ENCODE measurements around the gene ACTL8.
A peak's percentile ranks its signal among the peaks of the same experiment; 100 is the strongest.

ACTL8 gene

DNA sequence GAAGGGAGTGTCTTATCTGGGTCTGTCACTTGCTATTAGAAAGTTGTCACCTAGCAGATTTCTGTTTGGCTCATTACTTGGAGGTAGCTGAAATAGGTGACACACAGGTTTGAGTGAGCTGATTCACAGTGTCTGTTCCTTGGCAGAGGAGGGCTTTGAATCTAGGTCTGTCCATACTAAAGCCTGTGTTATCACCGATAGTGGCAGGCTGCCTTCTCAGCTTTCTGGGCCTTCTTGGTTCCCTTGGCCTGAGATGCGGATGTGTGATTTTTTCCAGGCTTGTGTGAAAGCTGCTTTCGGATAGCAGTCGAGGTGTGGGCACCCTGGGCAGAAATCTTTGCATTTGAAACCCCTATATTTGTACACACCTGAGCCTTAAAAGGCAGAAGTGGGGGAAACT, 73.9 kb downstream of the ACTL8 start:
- Histone ChIP-seq H3K27me3 (replicated peaks in 2 of 5; ENCODE audit: control insufficient read depth in 4 of 5, insufficient read depth in 5 of 5, low read length in 4 of 5) (peaks cover 0 to 19% (median 5%) of the 10 kb centered on the region in 5 experiments), H3K4me3 (ENCODE audit: control insufficient read depth in 1 of 7, extremely low read depth in 1 of 7, insufficient read depth in 4 of 7, low read depth in 2 of 7, low read length in 6 of 7) (no peak overlapping the region), H3K27ac (ENCODE audit: insufficient read depth in 1 of 2, low read depth in 1 of 2, low read length in 2 of 2, poor library complexity in 1 of 2, severe bottlenecking in 2 of 2) (no peak overlapping the region), H3K9me3 (ENCODE audit: control extremely low read depth in 1 of 5, control insufficient read depth in 4 of 5, insufficient read depth in 2 of 5, low read depth in 1 of 5, low read length in 4 of 5) (no peaks in the 10 kb centered on the region), H3K36me3 (ENCODE audit: control insufficient read depth in 4 of 4, insufficient read depth in 4 of 4, low read length in 3 of 4) (no peaks in the 10 kb centered on the region), H3K4me1 (ENCODE audit: control extremely low read depth in 1 of 4, control insufficient read depth in 4 of 4, insufficient read depth in 4 of 4, low read length in 3 of 4) (no peaks in the 10 kb centered on the region)
- 20% methylated on average over 1 of the region's 4 CpGs for WGBS (ENCODE audit: insufficient coverage)
- POLR2A ChIA-PET, result no interaction called here
- CTCF ChIA-PET, result interaction anchor here (1.7 to 2.8 kb wide), 2 partner anchors 168 to 171 kb away, joined by 4 to 25 read pairs; no protein-coding TSS in a partner anchor
- DNase-seq, result no peak

DNA sequence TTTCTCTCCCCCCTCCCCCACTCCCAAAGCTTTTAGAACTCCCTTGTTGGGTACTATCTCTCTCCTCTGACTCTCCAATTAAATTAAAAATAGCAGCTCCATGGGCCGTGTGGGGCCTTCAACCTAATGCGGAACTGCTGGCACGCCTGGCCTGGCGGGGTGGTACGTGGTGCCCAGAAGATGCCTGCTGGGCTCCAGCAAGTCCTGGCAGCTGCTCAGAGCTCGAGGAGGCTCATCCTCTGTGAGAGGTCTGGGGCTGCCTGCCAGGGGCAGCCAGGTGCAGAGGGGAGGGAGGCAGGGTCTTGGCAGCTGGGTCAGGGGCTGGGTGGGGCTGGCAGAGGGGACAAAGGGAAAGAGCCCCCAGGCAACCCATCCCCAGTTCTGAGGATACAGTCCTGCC, 74.4 kb downstream of the ACTL8 start:
- ChIA-PET POLR2A (no interaction called here), CTCF (interaction anchor here (1.7 to 2.8 kb wide), 2 partner anchors 168 to 171 kb away, joined by 4 to 25 read pairs; no protein-coding TSS in a partner anchor)
- Histone ChIP-seq H3K4me3 (ENCODE audit: control insufficient read depth in 1 of 7, extremely low read depth in 1 of 7, insufficient read depth in 4 of 7, low read depth in 2 of 7, low read length in 6 of 7) (no peak overlapping the region), H3K27ac (ENCODE audit: insufficient read depth in 1 of 2, low read depth in 1 of 2, low read length in 2 of 2, poor library complexity in 1 of 2, severe bottlenecking in 2 of 2) (no peak overlapping the region), H3K27me3 (replicated peaks in 2 of 5; ENCODE audit: control insufficient read depth in 4 of 5, insufficient read depth in 5 of 5, low read length in 4 of 5) (peaks cover 0 to 25% (median 5%) of the 10 kb centered on the region in 5 experiments), H3K9me3 (ENCODE audit: control extremely low read depth in 1 of 5, control insufficient read depth in 4 of 5, insufficient read depth in 2 of 5, low read depth in 1 of 5, low read length in 4 of 5) (no peaks in the 10 kb centered on the region), H3K36me3 (ENCODE audit: control insufficient read depth in 4 of 4, insufficient read depth in 4 of 4, low read length in 3 of 4) (no peaks in the 10 kb centered on the region), H3K4me1 (ENCODE audit: control extremely low read depth in 1 of 4, control insufficient read depth in 4 of 4, insufficient read depth in 4 of 4, low read length in 3 of 4) (no peaks in the 10 kb centered on the region)
- no peak for DNase-seq
- 84% methylated on average over 6 of the region's 6 CpGs for WGBS (ENCODE audit: insufficient coverage)

- CTCF ChIA-PET, result interaction anchor here (0.6 kb wide), 1 partner anchor 9 kb away, joined by 3 read pairs; no protein-coding TSS in a partner anchor
- WGBS (ENCODE audit: insufficient coverage), result 46% methylated on average over 6 of the region's 7 CpGs
These were observed 76.5 kb downstream of the ACTL8 start for GRCh38 chr1:17831597-17831996.

GRCh38 chr1:17833661-17834501, 78.7 kb downstream of the ACTL8 start:
- WGBS (ENCODE audit: insufficient coverage), result 91% methylated on average over 9 of the region's 15 CpGs
- no peaks in the 10 kb centered on the region for H3K36me3 ChIP-seq (ENCODE audit: control insufficient read depth in 4 of 4, insufficient read depth in 4 of 4, low read length in 3 of 4)
- no peak for DNase-seq
- no peaks in the 10 kb centered on the region for H3K4me1 ChIP-seq (ENCODE audit: control extremely low read depth in 1 of 4, control insufficient read depth in 4 of 4, insufficient read depth in 4 of 4, low read length in 3 of 4)
- no peak overlapping the region for H3K27ac ChIP-seq (ENCODE audit: insufficient read depth in 1 of 2, low read depth in 1 of 2, low read length in 2 of 2, poor library complexity in 1 of 2, severe bottlenecking in 2 of 2)
- no peaks in the 10 kb centered on the region for H3K9me3 ChIP-seq (ENCODE audit: control extremely low read depth in 1 of 5, control insufficient read depth in 4 of 5, insufficient read depth in 2 of 5, low read depth in 1 of 5, low read length in 4 of 5)
- peaks cover 0 to 43% (median 0%) of the 10 kb centered on the region in 5 experiments for H3K27me3 ChIP-seq (replicated peaks in 2 of 5; ENCODE audit: control insufficient read depth in 4 of 5, insufficient read depth in 5 of 5, low read length in 4 of 5)
- ChIA-PET CTCF (interaction anchor here (1.2 kb wide), 1 partner anchor 181 kb away, joined by 3 read pairs; no protein-coding TSS in a partner anchor), POLR2A (no interaction called here)
- no peak overlapping the region for H3K4me3 ChIP-seq (ENCODE audit: control insufficient read depth in 1 of 7, extremely low read depth in 1 of 7, insufficient read depth in 4 of 7, low read depth in 2 of 7, low read length in 6 of 7)

More at GRCh38 chr1:17831597-17831996, 76.5 kb downstream of the ACTL8 start:
- H3K36me3 ChIP-seq (ENCODE audit: control insufficient read depth in 4 of 4, insufficient read depth in 4 of 4, low read length in 3 of 4), result no peaks in the 10 kb centered on the region
- H3K27me3 ChIP-seq (replicated peaks in 2 of 5; ENCODE audit: control insufficient read depth in 4 of 5, insufficient read depth in 5 of 5, low read length in 4 of 5), result peaks cover 0 to 35% (median 3%) of the 10 kb centered on the region in 5 experiments
- no peak overlapping the region for H3K4me3 ChIP-seq (ENCODE audit: control insufficient read depth in 1 of 7, extremely low read depth in 1 of 7, insufficient read depth in 4 of 7, low read depth in 2 of 7, low read length in 6 of 7)
- no peak overlapping the region for H3K27ac ChIP-seq (ENCODE audit: insufficient read depth in 1 of 2, low read depth in 1 of 2, low read length in 2 of 2, poor library complexity in 1 of 2, severe bottlenecking in 2 of 2)
- POLR2A ChIA-PET, result no interaction called here
- H3K9me3 ChIP-seq (ENCODE audit: control extremely low read depth in 1 of 5, control insufficient read depth in 4 of 5, insufficient read depth in 2 of 5, low read depth in 1 of 5, low read length in 4 of 5), result no peaks in the 10 kb centered on the region
- peak; percentile 25 to 62 (median 53) for DNase-seq
- H3K4me1 ChIP-seq (ENCODE audit: control extremely low read depth in 1 of 4, control insufficient read depth in 4 of 4, insufficient read depth in 4 of 4, low read length in 3 of 4), result no peaks in the 10 kb centered on the region

DNA sequence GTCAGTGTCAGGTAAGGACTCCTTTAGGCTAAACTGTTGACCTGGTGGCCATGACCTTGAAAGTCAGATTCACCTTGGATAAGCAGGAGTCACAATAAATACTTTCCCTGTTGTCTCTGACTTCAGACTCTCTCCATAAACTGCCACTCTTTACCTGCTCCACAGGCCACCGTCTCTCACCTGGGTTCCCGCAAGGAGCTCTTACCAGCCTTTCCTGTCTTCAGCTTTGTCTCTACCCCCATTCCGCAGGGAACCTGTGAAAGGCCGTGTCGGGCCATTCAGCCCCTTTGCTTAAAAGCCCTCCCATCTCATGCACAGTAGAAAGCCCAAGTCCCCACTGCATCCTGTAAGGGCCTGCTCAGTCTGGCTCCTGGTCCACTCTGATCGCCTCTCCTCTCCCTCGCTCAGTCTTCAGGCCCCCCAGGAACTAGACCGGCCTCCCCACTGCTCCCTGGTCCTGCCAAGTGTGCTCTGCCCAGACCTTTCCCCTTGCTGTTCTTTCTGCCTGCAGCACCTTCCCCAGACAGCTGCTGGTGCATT, 79.5 kb downstream of the ACTL8 start:
- 53% methylated on average over 5 of the region's 8 CpGs for WGBS (ENCODE audit: insufficient coverage)
- Histone ChIP-seq H3K27ac (ENCODE audit: insufficient read depth in 1 of 2, low read depth in 1 of 2, low read length in 2 of 2, poor library complexity in 1 of 2, severe bottlenecking in 2 of 2) (no peak overlapping the region), H3K4me3 (ENCODE audit: control insufficient read depth in 1 of 7, extremely low read depth in 1 of 7, insufficient read depth in 4 of 7, low read depth in 2 of 7, low read length in 6 of 7) (no peak overlapping the region), H3K4me1 (ENCODE audit: control extremely low read depth in 1 of 4, control insufficient read depth in 4 of 4, insufficient read depth in 4 of 4, low read length in 3 of 4) (no peaks in the 10 kb centered on the region), H3K27me3 (replicated peaks in 2 of 5; ENCODE audit: control insufficient read depth in 4 of 5, insufficient read depth in 5 of 5, low read length in 4 of 5) (peaks cover 0 to 45% (median 0%) of the 10 kb centered on the region in 5 experiments), H3K36me3 (ENCODE audit: control insufficient read depth in 4 of 4, insufficient read depth in 4 of 4, low read length in 3 of 4) (no peaks in the 10 kb centered on the region), H3K9me3 (ENCODE audit: control extremely low read depth in 1 of 5, control insufficient read depth in 4 of 5, insufficient read depth in 2 of 5, low read depth in 1 of 5, low read length in 4 of 5) (no peaks in the 10 kb centered on the region)
- POLR2A ChIA-PET, result no interaction called here
- no peak for DNase-seq
- CTCF ChIA-PET, result interaction anchor here (0.7 to 1.2 kb wide), 2 partner anchors 9 to 181 kb away, joined by 3 read pairs; no protein-coding TSS in a partner anchor

- ChIA-PET CTCF (interaction anchor here (1.2 kb wide), 1 partner anchor 9 kb away, joined by 3 read pairs; no protein-coding TSS in a partner anchor), POLR2A (no interaction called here)
- 79% methylated on average over 7 of the region's 12 CpGs for WGBS (ENCODE audit: insufficient coverage)
These were observed 82.3 kb downstream of the ACTL8 start for GRCh38 chr1:17837233-17838030.

More at GRCh38 chr1:17837233-17838030, 82.3 kb downstream of the ACTL8 start:
- Histone ChIP-seq H3K27me3 (replicated peaks in 2 of 5; ENCODE audit: control insufficient read depth in 4 of 5, insufficient read depth in 5 of 5, low read length in 4 of 5) (peaks cover 0 to 46% (median 0%) of the 10 kb centered on the region in 5 experiments), H3K27ac (ENCODE audit: insufficient read depth in 1 of 2, low read depth in 1 of 2, low read length in 2 of 2, poor library complexity in 1 of 2, severe bottlenecking in 2 of 2) (no peak overlapping the region), H3K36me3 (ENCODE audit: control insufficient read depth in 4 of 4, insufficient read depth in 4 of 4, low read length in 3 of 4) (no peaks in the 10 kb centered on the region), H3K9me3 (ENCODE audit: control extremely low read depth in 1 of 5, control insufficient read depth in 4 of 5, insufficient read depth in 2 of 5, low read depth in 1 of 5, low read length in 4 of 5) (no peaks in the 10 kb centered on the region), H3K4me1 (ENCODE audit: control extremely low read depth in 1 of 4, control insufficient read depth in 4 of 4, insufficient read depth in 4 of 4, low read length in 3 of 4) (no peaks in the 10 kb centered on the region), H3K4me3 (ENCODE audit: control insufficient read depth in 1 of 7, extremely low read depth in 1 of 7, insufficient read depth in 4 of 7, low read depth in 2 of 7, low read length in 6 of 7) (no peak overlapping the region)
- DNase-seq, result no peak
